Stimulated activated CD4-positive, alpha-beta T cell treated with anti-CD3 and anti-CD28 coated beads, Interleukin-1b, Interleukin-23, amount 100 ng/mL, for 24 hours (primary cell): ENCODE data around the gene MED13L.

Experiments
- DNase-seq, 4 experiments: peaks; one replicate each; pipeline ENCODE4 v3.0.0-alpha.2; 2020; ENCODE audit warnings: low read depth in 4 of 4, low spot score in 1 of 4

The MED13L gene

GRCh38 chr12:115947696-115948062 lies 329.8 kb downstream of the MED13L start:
- no peak for DNase-seq

DNA sequence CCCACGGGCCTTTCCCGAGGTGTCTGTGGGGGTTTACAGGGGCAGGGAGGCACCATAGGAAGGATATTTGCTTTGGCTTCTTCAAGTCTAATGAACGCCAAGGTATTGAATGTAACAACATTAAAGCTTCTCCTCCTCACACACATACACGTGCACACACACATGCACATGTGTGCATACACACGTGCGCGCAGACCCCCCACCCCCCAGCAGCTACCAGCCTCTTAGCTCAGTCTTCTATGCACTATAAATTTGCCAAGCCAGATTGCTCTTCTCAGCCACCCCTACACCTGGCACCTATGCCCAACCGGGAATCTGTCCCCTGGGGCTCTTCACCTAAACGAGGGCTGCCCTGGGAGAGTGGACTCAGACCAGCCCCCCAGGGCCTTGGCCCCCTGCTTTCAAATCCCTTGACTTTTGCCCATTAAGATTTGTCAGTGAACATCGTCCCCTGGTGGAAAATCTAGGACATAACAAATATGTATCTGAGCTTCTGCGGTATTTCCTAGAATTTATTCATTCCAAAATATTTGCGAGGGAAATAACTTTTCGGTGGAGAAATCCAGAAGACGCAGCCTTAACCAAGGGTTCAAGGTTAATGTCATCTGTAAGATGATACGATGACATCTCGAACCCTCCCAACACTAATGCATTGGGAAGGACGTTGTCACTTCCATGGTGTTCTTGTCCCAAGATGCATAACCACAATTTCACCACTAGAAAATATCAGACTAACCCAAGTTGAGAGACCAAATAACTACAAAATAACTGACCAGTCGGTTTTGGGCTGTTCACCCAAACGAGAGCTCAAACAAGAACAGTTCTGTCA lies 330.4 kb downstream of the MED13L start:
- DNase-seq: no peak

DNA sequence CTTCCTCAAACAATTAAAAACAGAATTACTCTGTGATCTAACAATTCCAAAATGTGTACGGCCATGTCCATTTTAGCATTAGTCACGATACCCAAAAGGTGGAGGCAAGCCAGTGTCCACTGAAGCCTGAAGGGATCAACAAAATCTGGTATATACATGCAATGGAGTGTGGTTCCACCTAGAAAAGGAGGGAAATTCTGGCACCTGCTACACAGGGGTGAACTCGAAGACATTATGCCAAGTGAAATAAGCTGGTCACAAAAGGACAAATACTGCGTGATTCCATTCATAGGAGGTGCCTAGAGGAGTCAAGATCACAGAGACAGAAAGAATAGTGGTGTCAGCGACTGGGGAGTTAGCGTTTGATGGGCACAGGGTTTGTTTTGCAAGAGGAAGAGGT lies 331.4 kb downstream of the MED13L start:
- DNase-seq: no peak

DNA sequence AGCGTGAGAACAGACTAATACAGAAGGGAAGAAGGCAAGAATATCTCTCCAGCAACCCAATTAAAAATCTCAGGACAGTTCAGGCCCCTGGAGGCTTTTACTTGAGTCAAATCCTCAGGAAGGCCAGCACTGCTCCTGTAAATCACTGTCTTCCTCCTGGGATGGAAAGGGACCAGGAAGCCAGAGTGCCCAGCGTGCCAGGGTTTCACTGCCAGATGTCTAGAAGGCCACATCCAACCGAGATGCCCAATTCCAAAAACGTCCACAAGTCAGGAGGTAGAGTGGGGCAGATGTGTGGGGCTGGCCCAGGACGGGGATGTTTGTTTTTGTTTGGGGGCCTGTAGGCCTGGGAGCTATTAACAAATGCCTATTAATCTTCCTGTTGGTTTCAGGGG lies 332.0 kb downstream of the MED13L start:
- DNase-seq: no peak

DNA sequence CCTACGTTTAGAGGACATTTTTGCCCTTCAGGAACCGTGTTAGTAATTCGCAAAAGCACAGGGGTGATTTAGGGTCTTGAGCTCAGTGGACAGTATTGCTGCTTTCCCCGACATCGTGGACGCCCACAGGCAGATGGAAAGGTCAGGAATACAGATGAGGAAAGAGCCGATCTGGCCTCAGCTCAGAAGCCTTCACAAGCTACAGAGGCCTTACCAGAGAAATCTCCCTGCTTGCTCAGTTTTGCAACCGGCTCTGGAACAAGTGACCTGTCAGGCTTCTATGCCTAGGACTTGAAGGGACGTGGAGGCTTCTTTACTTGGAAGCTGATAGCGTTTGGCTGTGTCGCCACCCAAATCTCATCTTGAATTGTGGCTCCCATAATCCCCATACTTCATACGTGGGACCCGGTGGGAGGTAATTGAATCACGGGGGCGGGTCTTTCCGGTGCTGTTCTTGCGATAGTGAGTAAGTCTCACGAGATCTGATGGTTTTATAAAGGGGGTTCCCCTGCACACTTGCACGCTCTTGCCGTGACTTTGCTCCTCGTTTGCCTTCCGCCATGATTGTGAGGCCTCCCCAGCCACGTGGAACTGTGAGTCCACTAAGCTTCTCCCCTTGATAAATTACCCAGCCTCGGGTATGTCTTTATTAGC lies 332.5 kb downstream of the MED13L start:
- DNase-seq: no peak

GRCh38 chr12:115944392-115944742 lies 333.1 kb downstream of the MED13L start:
- DNase-seq: no peak

DNA sequence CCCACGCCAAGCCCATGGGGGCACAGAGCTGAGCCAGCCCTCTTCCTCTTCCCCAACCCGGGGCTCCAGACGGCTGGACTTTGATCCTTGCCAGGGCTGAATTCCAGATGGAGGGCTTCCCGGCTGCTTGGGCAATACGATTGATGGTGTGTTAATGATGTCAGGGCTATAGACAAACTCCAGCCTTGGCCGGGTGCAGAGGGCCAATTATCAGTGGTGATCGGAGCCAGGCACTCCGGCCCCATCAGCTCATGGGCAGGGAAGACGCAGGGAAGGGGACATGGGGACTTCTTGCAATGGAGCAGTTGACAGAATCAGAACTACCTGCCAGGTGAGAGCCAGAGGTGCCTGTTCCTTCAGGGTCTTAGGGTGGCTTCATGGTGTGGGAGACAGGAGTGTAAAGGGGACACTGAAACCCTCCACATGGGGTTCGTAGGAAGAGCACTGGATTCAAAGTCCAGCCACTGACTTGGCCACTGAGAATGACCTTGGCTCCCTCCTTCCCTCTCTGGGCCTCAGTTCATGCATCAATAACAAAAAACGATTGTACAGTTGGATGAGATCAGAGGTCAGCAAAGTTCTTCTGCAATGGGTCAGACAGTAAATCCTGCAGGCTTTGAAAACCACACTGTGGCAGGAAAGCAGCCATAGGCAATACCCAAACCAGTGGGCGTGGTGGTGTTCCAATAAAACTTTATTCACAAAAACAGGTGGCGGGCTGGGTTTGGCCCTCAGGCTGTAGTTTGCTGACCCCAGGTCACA lies 333.7 kb downstream of the MED13L start:
- DNase-seq: no peak

- DNase-seq: no peak
Measured at GRCh38 chr12:115943310-115943629, 334.2 kb downstream of the MED13L start.

GRCh38 chr12:115942346-115942745 lies 335.1 kb downstream of the MED13L start:
- DNase-seq: no peak

- DNase-seq: no peak
Measured at GRCh38 chr12:115941362-115941761, 336.1 kb downstream of the MED13L start.

- DNase-seq: no peak
Measured at GRCh38 chr12:115938794-115939377, 338.6 kb downstream of the MED13L start.

- no peak for DNase-seq
Measured at GRCh38 chr12:115936997-115937916, 340.2 kb downstream of the MED13L start.

- no peak for DNase-seq
Measured at GRCh38 chr12:115934877-115935276, 342.6 kb downstream of the MED13L start.

DNA sequence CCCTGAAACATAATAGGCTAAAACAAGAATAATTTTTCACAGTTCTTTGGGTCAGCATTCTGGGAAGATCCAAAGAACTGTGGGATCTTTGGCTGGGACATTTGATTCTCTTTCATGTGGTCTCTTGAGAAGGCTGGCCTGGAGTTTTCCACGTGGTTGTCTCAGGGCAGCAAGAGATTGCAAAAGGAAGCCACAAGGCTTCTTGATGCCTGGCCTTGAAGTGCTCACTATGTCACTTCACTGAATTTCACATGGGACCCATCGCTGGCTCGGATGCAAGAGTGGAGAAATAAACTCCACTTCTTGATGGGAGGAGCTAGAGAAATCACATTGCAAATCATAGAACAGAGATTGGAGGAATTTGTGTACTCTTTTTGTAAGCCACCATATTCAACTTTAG lies 343.4 kb downstream of the MED13L start:
- DNase-seq: no peak

DNA sequence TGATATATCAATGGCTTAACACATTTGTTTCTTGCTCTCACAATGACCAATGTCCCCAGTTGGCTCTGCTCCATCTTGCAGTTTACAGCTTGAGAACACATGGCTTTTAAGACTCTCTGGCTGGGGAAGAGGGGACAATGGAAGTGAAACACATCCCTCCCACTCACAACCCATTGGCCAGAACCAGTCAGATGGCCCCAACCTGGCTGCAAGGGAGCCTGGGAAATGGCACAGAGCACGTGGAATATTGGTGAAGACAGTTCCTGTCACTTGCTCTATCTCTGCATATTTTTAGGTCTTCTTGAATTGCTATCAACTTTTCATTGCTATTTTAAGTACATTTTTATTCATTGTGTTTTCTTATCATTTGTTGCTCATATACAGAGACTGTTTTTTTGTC lies 345.4 kb downstream of the MED13L start:
- DNase-seq: no peak

- DNase-seq: no peak
Measured at GRCh38 chr12:115930336-115930735, 347.2 kb downstream of the MED13L start.

- no peak for DNase-seq
Measured at GRCh38 chr12:115926037-115926670, 351.3 kb downstream of the MED13L start.

DNA sequence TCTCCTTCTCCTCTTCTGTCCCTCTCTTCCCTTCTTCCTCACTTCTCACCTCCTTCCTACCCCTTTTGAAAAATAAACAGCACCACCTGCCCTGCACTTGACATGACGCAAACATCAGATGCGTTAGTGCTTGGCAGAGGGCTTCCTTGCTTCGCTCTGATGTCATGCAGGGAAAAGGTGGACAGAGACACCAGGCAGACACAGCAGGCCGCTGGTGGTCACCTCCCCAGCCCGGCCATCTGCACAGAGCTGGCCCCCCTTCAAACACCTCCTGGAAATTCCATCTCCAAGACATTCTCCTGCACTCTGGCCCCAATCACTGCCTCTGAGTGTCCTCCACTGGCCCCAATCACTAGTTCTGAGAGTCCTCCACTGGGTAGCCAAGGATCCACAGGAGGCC lies 353.6 kb downstream of the MED13L start:
- DNase-seq: no peak

DNA sequence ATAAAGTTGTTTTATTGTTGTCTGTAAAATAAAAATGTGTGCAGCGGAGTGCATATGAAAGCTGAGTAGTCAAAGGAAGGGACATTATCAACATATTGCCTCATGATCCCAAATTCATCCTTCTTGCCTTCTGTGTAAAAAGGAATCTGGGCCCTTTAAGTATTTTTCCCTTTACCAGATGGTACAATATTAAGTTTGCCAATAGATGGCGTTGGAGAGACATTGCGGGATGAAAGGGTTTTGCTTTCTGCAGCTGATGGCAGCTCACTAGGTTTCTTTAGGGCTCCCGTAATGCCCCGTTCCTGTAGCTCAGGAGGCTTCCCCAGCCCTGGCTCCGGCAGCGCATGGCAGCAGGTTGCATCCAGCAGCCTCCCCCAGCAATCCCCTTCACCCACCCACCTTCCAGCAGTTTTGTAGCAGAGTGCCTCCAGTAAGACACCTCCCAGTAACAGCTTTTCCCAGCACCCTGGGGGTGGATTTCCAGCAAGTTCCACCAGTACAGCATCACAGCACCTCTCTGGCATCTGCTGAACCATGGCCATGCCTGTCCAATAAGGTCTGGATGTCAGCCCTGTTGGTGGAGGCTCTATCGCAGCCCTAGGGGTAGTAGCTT lies 354.4 kb downstream of the MED13L start:
- DNase-seq: no peak
